SU-DHL-6 (cell line): ENCODE data around the gene PLPP1.

Experiments used
- H2AFZ ChIP-seq: fragments of 200-600 bp; sonication (generic); 2 replicates; pipeline ENCODE4 v1.6.1; 2014; ENCODE audit warnings: low read depth, mild to moderate bottlenecking, moderate library complexity, mixed read lengths, antibody characterized with exemption, low read length; ENCODE audit not compliant: severe bottlenecking
- H3F3A ChIP-seq: fragments of 200-600 bp; shearing (Covaris generic); 2 replicates; pipeline ENCODE4 v1.6.0; 2016; ENCODE audit warnings: antibody characterized with exemption, mild to moderate bottlenecking; ENCODE audit not compliant: insufficient read depth
- H3K27ac ChIP-seq: fragments of 200-600 bp; sonication (generic); 2 replicates; pipeline ENCODE4 v1.5.1; 2016; ENCODE audit warnings: low read depth, mild to moderate bottlenecking, low read length, moderate library complexity, mixed read lengths
- H3K27me3 ChIP-seq: fragments of 200-600 bp; sonication (generic), shearing (Covaris generic); 2 replicates; pipeline ENCODE4 v1.6.0; 2014; ENCODE audit warnings: mild to moderate bottlenecking, low read length
- H3K36me3 ChIP-seq: fragments of 200-600 bp; sonication (generic); 2 replicates; pipeline ENCODE4 v1.6.1; 2014; ENCODE audit warnings: mild to moderate bottlenecking, low read length, mixed read lengths
- H3K4me2 ChIP-seq: fragments of 300-600, 200-600 bp; shearing (Covaris generic), sonication (generic); 2 replicates; pipeline ENCODE4 v1.6.0; 2014; ENCODE audit warnings: low read length, low read depth, mild to moderate bottlenecking; ENCODE audit not compliant: poor library complexity, severe bottlenecking
- H3K4me3 ChIP-seq: fragments of 200-600 bp; sonication (generic); 2 replicates; pipeline ENCODE4 v1.5.1; 2014; ENCODE audit warnings: antibody characterized with exemption, low read length, mild to moderate bottlenecking, mixed read lengths; ENCODE audit not compliant: insufficient read depth, poor library complexity, severe bottlenecking
- H3K79me2 ChIP-seq: fragments of 200-600 bp; sonication (generic); 2 replicates; pipeline ENCODE4 v1.6.1; 2014; ENCODE audit warnings: mild to moderate bottlenecking, low read length, moderate library complexity; ENCODE audit not compliant: insufficient read depth
- H3K9ac ChIP-seq: fragments of 200-600 bp; sonication (generic); 2 replicates; pipeline ENCODE4 v1.7.0; 2014; ENCODE audit warnings: mild to moderate bottlenecking, low read length
- H3K9me2 ChIP-seq: fragments of 200-600 bp; sonication (generic); replicated peaks from 2 replicates; pipeline ENCODE4 v1.6.1; 2014; ENCODE audit warnings: low read length; ENCODE audit not compliant: insufficient read depth
- H3K9me3 ChIP-seq: fragments of 200-600 bp; sonication (generic); 2 replicates; pipeline ENCODE4 v1.6.1; 2014; ENCODE audit warnings: low read length, mixed read lengths; ENCODE audit not compliant: insufficient read depth
- H4K20me1 ChIP-seq: fragments of 200-600 bp; sonication (generic); 2 replicates; pipeline ENCODE4 v1.6.1; 2014; ENCODE audit warnings: low read depth, mild to moderate bottlenecking, antibody characterized with exemption, low read length, moderate library complexity, mixed read lengths
- EZH2phosphoT487 ChIP-seq: fragments of 200-600 bp; sonication (generic), shearing (Covaris generic); conservative IDR thresholded peaks from 2 replicates; pipeline ENCODE4 v1.6.1; 2018; ENCODE audit warnings: mild to moderate bottlenecking, antibody characterized with exemption, low read length, moderate library complexity, mixed read lengths
- TF ChIP-seq, protein P1 (sequence below): fragments of 200-600 bp; sonication (generic); IDR thresholded peaks from one replicate; pipeline ENCODE4 v1.5.1; 2017; ENCODE audit warnings: antibody characterized with exemption, mild to moderate bottlenecking, low read length, moderate library complexity; ENCODE audit not compliant: insufficient read depth, poor library complexity, severe bottlenecking

PLPP1 gene

DNA sequence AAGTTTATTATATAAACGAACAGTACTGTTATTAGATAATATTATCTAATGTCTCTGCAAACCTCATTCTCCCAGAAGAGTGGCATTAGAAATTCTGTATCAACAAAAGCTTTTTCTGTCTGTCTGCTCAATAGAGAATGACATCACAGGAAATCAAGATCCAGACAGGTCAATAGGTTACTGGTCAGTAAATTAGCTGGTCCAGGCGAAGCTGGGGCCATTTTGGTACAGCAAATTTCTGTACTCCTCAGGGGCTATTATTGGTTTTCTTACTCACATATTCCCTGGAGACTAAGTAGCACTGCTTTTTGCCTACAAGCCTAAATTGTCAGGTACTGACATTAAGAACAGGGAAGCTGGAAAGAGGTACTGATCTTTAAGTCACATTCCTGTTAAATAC lies 80.5 kb downstream of the PLPP1 start:
- Histone ChIP-seq H4K20me1 (no peaks in the 10 kb centered on the region), H3K9me3 (no peaks in the 10 kb centered on the region), H3F3A (no peaks in the 10 kb centered on the region; the same call in 1 of the 2 replicates), H3K9ac (no peak overlapping the region), H3K27me3 (no peaks in the 10 kb centered on the region), H3K79me2 (no peaks in the 10 kb centered on the region), H3K9me2 (no peaks in the 10 kb centered on the region), H2AFZ (no peak overlapping the region), H3K36me3 (no peaks in the 10 kb centered on the region; the same call in 1 of the 2 replicates), H3K27ac (no peak overlapping the region), H3K4me3 (no peak overlapping the region), H3K4me2 (no peak overlapping the region)
- TF ChIP-seq, protein P1, sequence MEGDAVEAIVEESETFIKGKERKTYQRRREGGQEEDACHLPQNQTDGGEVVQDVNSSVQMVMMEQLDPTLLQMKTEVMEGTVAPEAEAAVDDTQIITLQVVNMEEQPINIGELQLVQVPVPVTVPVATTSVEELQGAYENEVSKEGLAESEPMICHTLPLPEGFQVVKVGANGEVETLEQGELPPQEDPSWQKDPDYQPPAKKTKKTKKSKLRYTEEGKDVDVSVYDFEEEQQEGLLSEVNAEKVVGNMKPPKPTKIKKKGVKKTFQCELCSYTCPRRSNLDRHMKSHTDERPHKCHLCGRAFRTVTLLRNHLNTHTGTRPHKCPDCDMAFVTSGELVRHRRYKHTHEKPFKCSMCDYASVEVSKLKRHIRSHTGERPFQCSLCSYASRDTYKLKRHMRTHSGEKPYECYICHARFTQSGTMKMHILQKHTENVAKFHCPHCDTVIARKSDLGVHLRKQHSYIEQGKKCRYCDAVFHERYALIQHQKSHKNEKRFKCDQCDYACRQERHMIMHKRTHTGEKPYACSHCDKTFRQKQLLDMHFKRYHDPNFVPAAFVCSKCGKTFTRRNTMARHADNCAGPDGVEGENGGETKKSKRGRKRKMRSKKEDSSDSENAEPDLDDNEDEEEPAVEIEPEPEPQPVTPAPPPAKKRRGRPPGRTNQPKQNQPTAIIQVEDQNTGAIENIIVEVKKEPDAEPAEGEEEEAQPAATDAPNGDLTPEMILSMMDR: no peak
- TF ChIP-seq EZH2phosphoT487: no peak

DNA sequence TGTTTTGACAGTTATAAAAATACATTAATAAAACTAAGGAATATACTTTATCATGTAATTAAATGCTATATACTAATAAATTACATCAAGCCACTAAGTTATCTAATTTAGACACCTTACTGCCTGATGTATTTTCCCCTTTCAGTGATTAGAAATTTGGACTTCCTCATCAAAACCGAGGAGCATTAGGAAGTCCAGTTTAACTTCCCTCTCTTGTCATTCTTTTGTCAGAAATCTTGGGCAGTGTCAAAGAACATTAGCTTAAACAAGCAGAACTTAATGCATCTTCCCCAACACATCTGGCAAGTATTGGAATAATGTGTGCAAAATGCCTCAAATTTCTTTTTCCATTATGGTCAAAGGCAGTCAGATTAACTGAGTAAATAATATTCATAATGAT lies 81.6 kb downstream of the PLPP1 start:
- H3K9me2 ChIP-seq: no peaks in the 10 kb centered on the region
- no peaks in the 10 kb centered on the region; the same call in 1 of the 2 replicates for H3F3A ChIP-seq
- H3K79me2 ChIP-seq: no peaks in the 10 kb centered on the region
- H3K36me3 ChIP-seq: no peaks in the 10 kb centered on the region; the same call in 1 of the 2 replicates
- no peak overlapping the region for H3K4me2 ChIP-seq
- H3K27ac ChIP-seq: no peak overlapping the region
- H3K9ac ChIP-seq: no peak overlapping the region
- no peak overlapping the region for H2AFZ ChIP-seq
- no peaks in the 10 kb centered on the region for H4K20me1 ChIP-seq
- H3K4me3 ChIP-seq: no peak overlapping the region
- TF ChIP-seq EZH2phosphoT487: no peak
- TF ChIP-seq, protein P1: no peak
- H3K27me3 ChIP-seq: no peaks in the 10 kb centered on the region
- no peaks in the 10 kb centered on the region for H3K9me3 ChIP-seq

DNA sequence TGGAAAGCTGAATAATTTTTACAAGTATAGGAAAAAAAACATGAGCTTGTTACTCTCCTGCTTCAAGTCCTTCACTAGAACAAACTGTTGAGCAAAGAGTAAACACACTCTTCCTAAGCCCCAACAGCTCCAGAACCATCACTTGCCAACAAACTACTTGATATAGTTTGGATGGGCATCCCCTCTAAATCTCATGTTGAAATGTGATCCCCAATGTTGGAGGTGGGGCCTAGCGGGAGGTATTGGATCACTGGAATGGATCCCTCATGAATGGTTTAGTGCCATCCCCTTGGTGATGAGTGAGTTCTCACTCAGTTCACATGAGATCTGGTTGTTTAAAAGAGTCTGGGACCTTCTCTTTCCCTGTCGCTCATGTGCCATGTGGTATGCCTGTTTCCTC lies 82.8 kb downstream of the PLPP1 start:
- H3K27me3 ChIP-seq: no peaks in the 10 kb centered on the region
- no peaks in the 10 kb centered on the region for H3K9me2 ChIP-seq
- no peaks in the 10 kb centered on the region; the same call in 1 of the 2 replicates for H3F3A ChIP-seq
- no peak overlapping the region for H3K9ac ChIP-seq
- H3K79me2 ChIP-seq: no peaks in the 10 kb centered on the region
- TF ChIP-seq, protein P1: no peak
- TF ChIP-seq EZH2phosphoT487: no peak
- H3K36me3 ChIP-seq: no peaks in the 10 kb centered on the region; the same call in 1 of the 2 replicates
- H3K27ac ChIP-seq: no peak overlapping the region
- H3K4me2 ChIP-seq: no peak overlapping the region
- H3K9me3 ChIP-seq: no peaks in the 10 kb centered on the region
- H2AFZ ChIP-seq: no peak overlapping the region
- H3K4me3 ChIP-seq: no peak overlapping the region
- no peaks in the 10 kb centered on the region for H4K20me1 ChIP-seq
